SU-DHL-6 (cell line): Measurements from ENCODE around the gene ELK4.

Experiments used
- H2AFZ ChIP-seq: fragments of 200-600 bp; sonication (generic); 2 replicates; pipeline ENCODE4 v1.6.1; 2014; ENCODE audit warnings: low read depth, mild to moderate bottlenecking, moderate library complexity, mixed read lengths, antibody characterized with exemption, low read length; ENCODE audit not compliant: severe bottlenecking
- H3F3A ChIP-seq: fragments of 200-600 bp; shearing (Covaris generic); 2 replicates; pipeline ENCODE4 v1.6.0; 2016; ENCODE audit warnings: antibody characterized with exemption, mild to moderate bottlenecking; ENCODE audit not compliant: insufficient read depth
- H3K27ac ChIP-seq: fragments of 200-600 bp; sonication (generic); 2 replicates; pipeline ENCODE4 v1.5.1; 2016; ENCODE audit warnings: low read depth, mild to moderate bottlenecking, low read length, moderate library complexity, mixed read lengths
- H3K27me3 ChIP-seq: fragments of 200-600 bp; sonication (generic), shearing (Covaris generic); 2 replicates; pipeline ENCODE4 v1.6.0; 2014; ENCODE audit warnings: mild to moderate bottlenecking, low read length
- H3K36me3 ChIP-seq: fragments of 200-600 bp; sonication (generic); 2 replicates; pipeline ENCODE4 v1.6.1; 2014; ENCODE audit warnings: mild to moderate bottlenecking, low read length, mixed read lengths
- H3K4me2 ChIP-seq: fragments of 300-600, 200-600 bp; shearing (Covaris generic), sonication (generic); 2 replicates; pipeline ENCODE4 v1.6.0; 2014; ENCODE audit warnings: low read length, low read depth, mild to moderate bottlenecking; ENCODE audit not compliant: poor library complexity, severe bottlenecking
- H3K4me3 ChIP-seq: fragments of 200-600 bp; sonication (generic); 2 replicates; pipeline ENCODE4 v1.5.1; 2014; ENCODE audit warnings: antibody characterized with exemption, low read length, mild to moderate bottlenecking, mixed read lengths; ENCODE audit not compliant: insufficient read depth, poor library complexity, severe bottlenecking
- H3K79me2 ChIP-seq: fragments of 200-600 bp; sonication (generic); 2 replicates; pipeline ENCODE4 v1.6.1; 2014; ENCODE audit warnings: mild to moderate bottlenecking, low read length, moderate library complexity; ENCODE audit not compliant: insufficient read depth
- H3K9ac ChIP-seq: fragments of 200-600 bp; sonication (generic); 2 replicates; pipeline ENCODE4 v1.7.0; 2014; ENCODE audit warnings: mild to moderate bottlenecking, low read length
- H3K9me2 ChIP-seq: fragments of 200-600 bp; sonication (generic); replicated peaks from 2 replicates; pipeline ENCODE4 v1.6.1; 2014; ENCODE audit warnings: low read length; ENCODE audit not compliant: insufficient read depth
- H3K9me3 ChIP-seq: fragments of 200-600 bp; sonication (generic); 2 replicates; pipeline ENCODE4 v1.6.1; 2014; ENCODE audit warnings: low read length, mixed read lengths; ENCODE audit not compliant: insufficient read depth
- H4K20me1 ChIP-seq: fragments of 200-600 bp; sonication (generic); 2 replicates; pipeline ENCODE4 v1.6.1; 2014; ENCODE audit warnings: low read depth, mild to moderate bottlenecking, antibody characterized with exemption, low read length, moderate library complexity, mixed read lengths
- EZH2phosphoT487 ChIP-seq: fragments of 200-600 bp; sonication (generic), shearing (Covaris generic); conservative IDR thresholded peaks from 2 replicates; pipeline ENCODE4 v1.6.1; 2018; ENCODE audit warnings: mild to moderate bottlenecking, antibody characterized with exemption, low read length, moderate library complexity, mixed read lengths
- TF ChIP-seq, protein P1 (sequence below): fragments of 200-600 bp; sonication (generic); IDR thresholded peaks from one replicate; pipeline ENCODE4 v1.5.1; 2017; ENCODE audit warnings: antibody characterized with exemption, mild to moderate bottlenecking, low read length, moderate library complexity; ENCODE audit not compliant: insufficient read depth, poor library complexity, severe bottlenecking

Gene ELK4

DNA sequence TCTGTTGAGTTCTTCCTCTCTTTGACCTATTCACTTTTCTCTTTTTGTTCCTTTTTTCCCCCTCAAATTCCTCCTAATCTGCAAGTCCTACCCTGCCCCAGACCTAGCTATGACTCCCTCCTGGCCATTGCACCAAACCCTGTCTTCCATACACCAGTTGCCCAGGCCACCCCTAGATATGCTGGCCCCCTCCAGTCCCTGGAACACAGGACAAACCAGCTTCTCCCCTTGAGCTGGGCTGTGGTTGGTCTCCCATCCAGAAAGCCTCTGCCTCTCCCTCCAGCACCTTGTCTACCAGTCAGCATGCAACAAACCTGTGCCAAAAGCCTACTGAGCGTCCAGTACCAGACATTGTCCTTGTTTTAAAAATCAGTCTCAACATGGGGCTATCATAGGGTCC lies 59.4 kb downstream of the ELK4 start:
- Histone ChIP-seq H2AFZ (no peak overlapping the region), H3F3A (no peaks in the 10 kb centered on the region), H3K79me2 (no peaks in the 10 kb centered on the region), H3K9me2 (no peaks in the 10 kb centered on the region), H3K4me2 (no peak overlapping the region), H3K27me3 (no peaks in the 10 kb centered on the region), H3K9me3 (no peaks in the 10 kb centered on the region), H3K9ac (no peak overlapping the region), H3K27ac (no peak overlapping the region), H4K20me1 (no peaks in the 10 kb centered on the region), H3K36me3 (no peaks in the 10 kb centered on the region), H3K4me3 (no peak overlapping the region)
- no peak for TF ChIP-seq EZH2phosphoT487
- TF ChIP-seq, protein P1, sequence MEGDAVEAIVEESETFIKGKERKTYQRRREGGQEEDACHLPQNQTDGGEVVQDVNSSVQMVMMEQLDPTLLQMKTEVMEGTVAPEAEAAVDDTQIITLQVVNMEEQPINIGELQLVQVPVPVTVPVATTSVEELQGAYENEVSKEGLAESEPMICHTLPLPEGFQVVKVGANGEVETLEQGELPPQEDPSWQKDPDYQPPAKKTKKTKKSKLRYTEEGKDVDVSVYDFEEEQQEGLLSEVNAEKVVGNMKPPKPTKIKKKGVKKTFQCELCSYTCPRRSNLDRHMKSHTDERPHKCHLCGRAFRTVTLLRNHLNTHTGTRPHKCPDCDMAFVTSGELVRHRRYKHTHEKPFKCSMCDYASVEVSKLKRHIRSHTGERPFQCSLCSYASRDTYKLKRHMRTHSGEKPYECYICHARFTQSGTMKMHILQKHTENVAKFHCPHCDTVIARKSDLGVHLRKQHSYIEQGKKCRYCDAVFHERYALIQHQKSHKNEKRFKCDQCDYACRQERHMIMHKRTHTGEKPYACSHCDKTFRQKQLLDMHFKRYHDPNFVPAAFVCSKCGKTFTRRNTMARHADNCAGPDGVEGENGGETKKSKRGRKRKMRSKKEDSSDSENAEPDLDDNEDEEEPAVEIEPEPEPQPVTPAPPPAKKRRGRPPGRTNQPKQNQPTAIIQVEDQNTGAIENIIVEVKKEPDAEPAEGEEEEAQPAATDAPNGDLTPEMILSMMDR = no peak

DNA sequence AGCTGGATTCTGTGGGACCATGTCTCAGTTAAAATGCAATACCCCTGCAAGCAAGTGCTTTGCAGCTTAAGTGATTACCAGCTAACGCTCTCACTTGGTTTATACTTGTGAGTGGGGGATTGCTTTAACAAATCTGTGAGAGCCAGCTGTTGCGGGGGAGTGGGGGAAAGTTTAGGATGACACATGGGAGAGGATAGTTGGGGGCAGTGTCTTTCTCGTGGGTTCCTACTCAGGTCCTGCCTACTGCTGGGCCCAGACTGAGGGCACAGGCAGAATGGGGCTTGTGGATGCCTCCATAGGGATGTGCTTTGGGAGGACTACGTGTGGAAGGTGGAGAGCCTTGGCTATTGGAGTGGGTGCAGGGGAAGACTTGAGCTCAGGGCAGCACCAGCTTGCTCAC lies 60.1 kb downstream of the ELK4 start:
- Histone ChIP-seq H3K9me3 (no peaks in the 10 kb centered on the region), H3K36me3 (no peaks in the 10 kb centered on the region), H3K9ac (no peak overlapping the region), H3K27me3 (no peaks in the 10 kb centered on the region), H4K20me1 (no peaks in the 10 kb centered on the region), H2AFZ (no peak overlapping the region), H3K79me2 (no peaks in the 10 kb centered on the region), H3K4me3 (no peak overlapping the region), H3F3A (no peaks in the 10 kb centered on the region), H3K27ac (no peak overlapping the region), H3K4me2 (no peak overlapping the region), H3K9me2 (no peaks in the 10 kb centered on the region)
- no peak for TF ChIP-seq EZH2phosphoT487
- TF ChIP-seq, protein P1 = no peak

DNA sequence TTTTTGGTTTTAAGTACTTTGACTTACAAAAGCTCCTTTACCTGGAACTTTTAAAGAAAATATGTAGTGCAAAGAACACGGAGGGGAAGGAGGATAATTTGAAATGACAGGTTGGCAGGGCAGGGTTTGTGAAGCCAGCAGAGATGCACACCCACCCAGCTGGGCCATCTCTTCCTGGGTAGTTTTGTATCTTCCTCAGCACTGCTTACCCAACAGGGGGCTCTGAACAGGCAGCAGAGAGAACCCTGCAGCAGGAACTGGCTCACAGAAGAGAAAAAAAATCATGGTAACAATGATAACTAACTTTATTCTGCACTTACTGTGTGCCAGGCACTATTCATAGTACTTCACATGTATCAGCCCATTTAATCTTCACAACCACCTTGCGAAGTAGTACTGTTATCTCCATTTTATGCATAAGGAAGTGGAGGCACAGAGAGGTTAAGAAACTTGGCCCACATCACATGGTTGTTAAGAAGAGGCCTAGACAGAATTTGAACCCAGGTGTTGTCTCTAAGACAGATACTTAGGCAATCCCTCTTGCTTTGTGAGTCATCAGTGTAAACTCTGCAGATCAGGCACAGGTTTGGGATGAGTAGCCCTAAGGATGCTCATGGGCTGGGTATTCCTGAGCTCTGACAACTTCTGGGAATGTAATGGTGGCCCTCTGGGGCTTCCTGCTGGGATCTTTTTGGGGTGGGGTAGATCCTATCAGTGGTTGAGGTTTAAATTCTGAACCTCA lies 60.8 kb downstream of the ELK4 start:
- H3F3A ChIP-seq = no peaks in the 10 kb centered on the region
- no peak overlapping the region for H3K4me3 ChIP-seq
- no peaks in the 10 kb centered on the region for H3K9me2 ChIP-seq
- no peak overlapping the region for H2AFZ ChIP-seq
- H3K79me2 ChIP-seq = no peaks in the 10 kb centered on the region
- no peaks in the 10 kb centered on the region for H3K27me3 ChIP-seq
- no peaks in the 10 kb centered on the region for H3K36me3 ChIP-seq
- H3K4me2 ChIP-seq = no peak overlapping the region
- TF ChIP-seq, protein P1 = no peak
- TF ChIP-seq EZH2phosphoT487 = no peak
- H3K9me3 ChIP-seq = no peaks in the 10 kb centered on the region
- H4K20me1 ChIP-seq = no peaks in the 10 kb centered on the region
- H3K9ac ChIP-seq = no peak overlapping the region
- no peak overlapping the region for H3K27ac ChIP-seq
